ENCODE results near the gene BCAS3. TPM values are rescaled to one million over a fixed set of nuclear protein-coding genes. Genes with fewer than 3 reads are reported as not detected.
"Not testable (repeated sequence)": the region's sequence is repeated elsewhere in the genome, so short reads cannot be mapped to it uniquely, and the experiment has no call there.

Gene BCAS3
- total RNA-seq, 1 donor from 2014 or later, result 75.9 TPM

DNA sequence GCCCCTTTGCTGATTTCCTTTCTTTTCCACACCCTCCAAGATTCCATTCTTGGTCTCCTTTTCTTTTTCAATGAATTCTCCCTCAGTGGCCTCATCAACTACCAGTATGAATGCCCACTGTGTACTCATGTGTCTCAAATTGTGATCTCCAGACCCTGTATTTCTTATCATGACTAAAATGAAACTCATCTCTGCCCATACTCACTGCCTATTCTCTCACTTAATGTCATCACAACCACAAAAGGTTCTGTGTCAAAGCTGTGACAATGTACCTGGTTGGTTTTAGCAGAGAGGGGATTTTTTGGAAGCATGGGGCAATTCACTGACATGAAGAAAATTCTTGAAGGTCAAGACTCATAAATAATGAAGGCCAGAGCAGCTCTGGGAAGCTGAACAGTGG, 763.0 kb downstream of the BCAS3 start:
- no peak for TF ChIP-seq CTCF (IDR thresholded peaks at IDR 0.05)
- peaks cover 4 to 16% of the 10 kb centered on the region in 2 donors for H3K9me3 ChIP-seq
- no peak overlapping the region for H3K4me3 ChIP-seq
- no peak overlapping the region for H3K27ac ChIP-seq
- intact Hi-C loops (cut with DNase I), result no loop called here
- no peaks in the 10 kb centered on the region for H3K4me1 ChIP-seq
- no peaks in the 10 kb centered on the region for H3K27me3 ChIP-seq
- H3K36me3 ChIP-seq, result no peaks in the 10 kb centered on the region
- DNase-seq (ENCODE audit: low spot score in 2 of 2), result no peak

GRCh38 chr17:61441507-61441906, 763.9 kb downstream of the BCAS3 start:
- DNase-seq (ENCODE audit: low spot score in 2 of 2); H3K4me1 ChIP-seq; H3K27me3 ChIP-seq; intact Hi-C loops (cut with DNase I); H3K27ac ChIP-seq; H3K4me3 ChIP-seq; H3K36me3 ChIP-seq; H3K9me3 ChIP-seq: not testable (repeated sequence)

DNA sequence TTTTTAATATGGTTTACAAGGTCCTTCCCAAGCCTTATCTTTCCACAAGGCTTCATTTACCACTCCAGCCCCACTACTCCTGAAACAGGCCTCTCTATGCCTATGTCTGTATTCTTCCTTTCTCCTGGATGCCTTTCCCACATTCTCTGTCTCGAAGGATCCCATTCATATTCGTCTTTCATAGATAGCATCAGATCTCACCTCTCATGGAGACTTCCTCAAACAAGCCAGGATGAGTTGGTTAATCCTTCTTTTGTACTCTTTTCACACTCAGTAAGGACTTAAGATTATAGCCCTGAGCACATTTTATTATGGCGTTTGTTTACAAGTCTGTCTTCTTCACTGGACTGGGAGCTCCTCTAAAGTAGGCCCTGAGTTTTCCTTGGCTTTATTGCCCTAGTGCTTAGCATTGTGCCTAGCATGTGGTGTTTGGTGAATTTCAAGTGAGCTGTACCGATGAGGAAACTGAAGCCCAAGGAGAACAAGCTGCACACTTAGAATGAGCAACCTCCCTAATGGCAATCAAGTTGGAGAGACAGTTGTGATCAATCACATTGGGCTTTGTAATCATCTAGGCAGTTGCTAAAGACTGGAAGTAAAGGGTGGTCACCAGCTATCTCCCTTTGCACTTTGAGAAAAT, 764.6 kb downstream of the BCAS3 start:
- peaks cover 1 to 2% of the 10 kb centered on the region in 2 donors for H3K9me3 ChIP-seq
- no peaks in the 10 kb centered on the region for H3K27me3 ChIP-seq
- intact Hi-C loops (cut with DNase I), result no loop called here
- DNase-seq (ENCODE audit: low spot score in 2 of 2), result no peak
- H3K27ac ChIP-seq, result no peak overlapping the region
- H3K36me3 ChIP-seq, result no peaks in the 10 kb centered on the region
- H3K4me3 ChIP-seq, result no peak overlapping the region
- no peak for TF ChIP-seq CTCF (IDR thresholded peaks at IDR 0.05)
- no peaks in the 10 kb centered on the region for H3K4me1 ChIP-seq

Other genes with a start within 250 kb of the BCAS3 start
- gene APPBP2, start 151.6 kb upstream of the BCAS3 start, total RNA-seq, result 8.6 TPM
- 6.0 TPM for gene PPM1D, start 77.7 kb upstream of the BCAS3 start, total RNA-seq